KMS-11 (cell line): ENCODE results near the gene SYT7.

Source experiments
- H2AFZ ChIP-seq: fragments of 200-600 bp; sonication (generic); 2 replicates; pipeline ENCODE4 v1.6.1; 2016; ENCODE audit warnings: antibody characterized with exemption, mixed run types, low read depth
- H3K27ac ChIP-seq: fragments of 200-600 bp; sonication (generic); 2 replicates; pipeline ENCODE4 v1.6.1; 2016; ENCODE audit warnings: mild to moderate bottlenecking, mixed run types
- H3K27me3 ChIP-seq: fragments of 200-600 bp; sonication (generic); 2 replicates; pipeline ENCODE4 v1.6.1; 2017; ENCODE audit warnings: mild to moderate bottlenecking, low read depth, mixed run types, moderate library complexity; ENCODE audit not compliant: insufficient read depth
- H3K36me3 ChIP-seq: fragments of 200-600 bp; sonication (generic); 2 replicates; pipeline ENCODE4 v1.6.1; 2017; ENCODE audit warnings: mild to moderate bottlenecking, mixed run types; ENCODE audit not compliant: insufficient read depth
- H3K4me1 ChIP-seq: fragments of 200-600 bp; sonication (generic); 2 replicates; pipeline ENCODE4 v1.6.1; 2016; ENCODE audit warnings: mild to moderate bottlenecking, low read depth, mixed run types; ENCODE audit not compliant: poor library complexity, severe bottlenecking
- H3K4me2 ChIP-seq: fragments of 200-600 bp; sonication (generic); 2 replicates; pipeline ENCODE4 v1.7.0; 2016; ENCODE audit warnings: mild to moderate bottlenecking, mixed run types
- H3K4me3 ChIP-seq: fragments of 200-600 bp; sonication (generic); IDR thresholded peaks from 2 replicates; pipeline ENCODE4 v1.6.1; 2017; ENCODE audit warnings: low read depth, low read length, mixed read lengths; ENCODE audit not compliant: insufficient read depth
- H3K79me2 ChIP-seq: fragments of 200-600 bp; sonication (generic); 2 replicates; pipeline ENCODE4 v1.6.1; 2016; ENCODE audit warnings: low read depth, mixed run types; ENCODE audit not compliant: insufficient read depth
- H3K9ac ChIP-seq: fragments of 200-600 bp; sonication (generic); 2 replicates; pipeline ENCODE4 v1.6.1; 2016; ENCODE audit warnings: mild to moderate bottlenecking, mixed run types
- H4K20me1 ChIP-seq: fragments of 200-600 bp; sonication (generic); 2 replicates; pipeline ENCODE4 v1.6.1; 2016; ENCODE audit warnings: mild to moderate bottlenecking, mixed run types; ENCODE audit not compliant: insufficient read depth
- TF ChIP-seq, protein P1 (sequence below): fragments of 200-600 bp; sonication (generic); conservative IDR thresholded peaks from 2 replicates; pipeline ENCODE4 v1.6.1; 2017; ENCODE audit warnings: low read depth, mild to moderate bottlenecking, antibody characterized with exemption, low read length, moderate library complexity, mixed read lengths

SYT7 gene

DNA sequence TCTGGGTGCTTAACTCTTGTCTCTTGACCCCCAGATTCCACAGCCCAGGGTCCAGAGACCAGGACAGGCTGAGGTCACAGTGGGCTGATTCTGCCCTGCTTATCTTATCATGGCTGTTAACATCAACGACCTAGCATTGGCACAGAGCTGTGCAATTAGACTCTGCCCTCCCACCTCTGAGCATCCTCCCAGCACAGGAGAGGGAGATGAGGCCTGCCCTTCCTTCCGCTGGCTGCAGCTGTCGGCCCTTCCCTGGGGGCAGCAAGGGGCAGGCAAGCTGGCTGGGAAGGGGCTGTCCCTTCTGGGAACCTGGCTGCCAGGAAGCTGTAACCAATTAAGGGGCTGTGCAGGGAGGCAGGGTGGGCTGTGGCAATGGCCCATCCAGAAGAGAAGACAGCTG lies 49.8 kb downstream of the SYT7 start:
- no peak overlapping the region for H2AFZ ChIP-seq
- H3K27me3 ChIP-seq = peaks cover 89% of the 10 kb centered on the region
- no peak overlapping the region for H3K27ac ChIP-seq
- no peak overlapping the region for H3K9ac ChIP-seq
- H3K4me2 ChIP-seq = no peak overlapping the region
- no peaks in the 10 kb centered on the region for H4K20me1 ChIP-seq
- H3K4me3 ChIP-seq = no peak overlapping the region
- no peaks in the 10 kb centered on the region for H3K79me2 ChIP-seq
- TF ChIP-seq, protein P1, sequence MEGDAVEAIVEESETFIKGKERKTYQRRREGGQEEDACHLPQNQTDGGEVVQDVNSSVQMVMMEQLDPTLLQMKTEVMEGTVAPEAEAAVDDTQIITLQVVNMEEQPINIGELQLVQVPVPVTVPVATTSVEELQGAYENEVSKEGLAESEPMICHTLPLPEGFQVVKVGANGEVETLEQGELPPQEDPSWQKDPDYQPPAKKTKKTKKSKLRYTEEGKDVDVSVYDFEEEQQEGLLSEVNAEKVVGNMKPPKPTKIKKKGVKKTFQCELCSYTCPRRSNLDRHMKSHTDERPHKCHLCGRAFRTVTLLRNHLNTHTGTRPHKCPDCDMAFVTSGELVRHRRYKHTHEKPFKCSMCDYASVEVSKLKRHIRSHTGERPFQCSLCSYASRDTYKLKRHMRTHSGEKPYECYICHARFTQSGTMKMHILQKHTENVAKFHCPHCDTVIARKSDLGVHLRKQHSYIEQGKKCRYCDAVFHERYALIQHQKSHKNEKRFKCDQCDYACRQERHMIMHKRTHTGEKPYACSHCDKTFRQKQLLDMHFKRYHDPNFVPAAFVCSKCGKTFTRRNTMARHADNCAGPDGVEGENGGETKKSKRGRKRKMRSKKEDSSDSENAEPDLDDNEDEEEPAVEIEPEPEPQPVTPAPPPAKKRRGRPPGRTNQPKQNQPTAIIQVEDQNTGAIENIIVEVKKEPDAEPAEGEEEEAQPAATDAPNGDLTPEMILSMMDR = no peak
- no peaks in the 10 kb centered on the region for H3K36me3 ChIP-seq
- H3K4me1 ChIP-seq = no peaks in the 10 kb centered on the region

DNA sequence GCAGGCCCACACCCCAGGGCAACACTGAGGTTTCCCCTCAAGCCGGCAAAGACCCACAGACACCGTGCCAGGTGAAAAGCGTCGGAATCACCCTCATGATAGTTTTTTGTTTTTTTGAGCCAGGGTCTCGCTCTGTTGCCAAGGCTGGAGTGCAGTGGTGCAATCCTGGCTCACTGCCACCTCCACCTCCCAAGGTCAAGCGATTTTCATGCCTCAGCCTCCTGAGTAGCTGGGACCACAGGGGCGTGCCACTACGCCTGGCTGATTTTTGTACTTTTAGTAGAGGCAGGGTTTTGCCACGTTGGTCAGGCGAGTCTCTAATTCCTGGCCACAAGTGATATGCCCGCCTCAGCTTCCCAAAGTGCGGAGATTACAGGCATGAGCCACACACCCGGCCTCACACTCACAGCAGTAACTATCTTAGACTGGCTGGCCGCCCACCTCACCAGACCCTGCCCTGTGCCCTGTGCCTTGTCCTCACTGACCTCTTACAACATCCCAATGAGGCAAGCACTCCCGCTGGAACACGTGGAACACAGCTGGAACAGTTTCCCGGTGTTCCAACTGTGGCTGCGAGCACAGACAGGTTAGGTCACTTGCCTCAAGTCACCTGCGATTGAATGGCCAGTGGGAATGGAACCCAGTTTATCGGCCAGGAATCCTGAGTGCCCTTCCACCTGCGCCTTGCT lies 51.2 kb downstream of the SYT7 start:
- Histone ChIP-seq H3K36me3 (no peaks in the 10 kb centered on the region), H3K4me1 (no peaks in the 10 kb centered on the region), H3K4me3 (no peak overlapping the region), H3K4me2 (no peak overlapping the region), H4K20me1 (no peaks in the 10 kb centered on the region), H3K79me2 (no peaks in the 10 kb centered on the region), H3K27me3 (peaks cover 91% of the 10 kb centered on the region), H3K27ac (no peak overlapping the region), H3K9ac (no peak overlapping the region), H2AFZ (no peak overlapping the region)
- TF ChIP-seq, protein P1 = no peak

DNA sequence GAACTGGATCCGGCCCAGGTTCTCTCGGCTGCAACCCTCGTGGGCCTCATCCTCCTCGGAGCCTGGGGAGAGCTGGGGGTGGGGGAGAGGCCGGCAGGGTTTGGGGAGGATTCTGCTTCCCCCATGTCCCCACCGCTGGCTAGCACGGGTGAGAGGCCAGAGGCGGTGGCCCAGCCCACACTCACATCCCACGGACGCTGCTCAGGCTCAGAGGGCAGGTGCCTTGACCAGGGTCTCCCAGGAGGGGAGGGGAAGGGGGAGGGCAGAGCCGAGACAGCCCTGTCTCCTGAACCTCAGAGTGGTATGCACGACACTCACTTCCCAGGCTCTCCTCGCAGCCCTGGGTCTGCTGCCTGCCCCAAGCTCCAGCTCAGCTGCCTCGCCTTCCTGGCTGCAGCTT lies 52.8 kb downstream of the SYT7 start:
- Histone ChIP-seq H3K36me3 (no peaks in the 10 kb centered on the region), H2AFZ (no peak overlapping the region), H3K4me2 (no peak overlapping the region), H3K4me1 (no peaks in the 10 kb centered on the region), H3K9ac (no peak overlapping the region), H4K20me1 (no peaks in the 10 kb centered on the region), H3K27ac (no peak overlapping the region), H3K27me3 (peaks cover 92% of the 10 kb centered on the region), H3K4me3 (no peak overlapping the region), H3K79me2 (no peaks in the 10 kb centered on the region)
- TF ChIP-seq, protein P1 = no peak

DNA sequence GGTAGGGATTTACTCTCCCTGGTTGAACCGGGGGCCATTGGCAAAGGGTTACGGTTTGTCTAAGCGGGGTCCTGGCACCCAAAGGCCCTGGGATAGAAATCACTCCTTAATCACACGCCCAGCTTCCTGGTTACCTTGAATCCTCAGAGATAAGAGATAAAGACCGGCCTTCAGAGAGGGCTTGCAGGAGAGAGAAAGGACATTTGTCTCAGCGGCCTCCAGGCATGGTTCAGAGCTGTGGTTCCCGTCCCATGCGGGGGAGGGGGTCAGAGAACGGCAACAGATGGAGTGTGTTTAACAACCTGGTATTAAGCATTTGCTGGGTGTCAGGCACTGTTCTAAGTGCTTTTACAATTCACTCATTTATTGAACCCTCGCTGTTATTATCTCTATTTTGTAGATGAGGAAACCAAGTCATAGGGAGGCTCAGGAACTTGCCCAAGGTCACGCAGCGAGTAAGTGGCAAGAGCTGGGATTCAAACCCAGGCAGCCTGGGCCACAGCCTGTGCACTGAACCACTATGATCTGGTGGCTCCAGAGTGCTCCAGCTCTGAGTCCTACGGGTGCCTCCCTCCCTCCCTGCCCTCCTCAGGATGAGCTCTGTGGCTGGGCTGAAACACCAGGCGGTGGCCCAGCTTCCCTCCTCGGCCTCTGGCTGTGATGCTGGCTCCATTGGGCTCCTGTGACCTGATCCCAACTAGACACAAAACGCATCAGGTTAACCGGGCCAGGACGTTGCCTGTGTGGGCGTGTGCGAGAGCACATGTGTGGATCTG lies 53.7 kb downstream of the SYT7 start:
- H3K27me3 ChIP-seq = peaks cover 93% of the 10 kb centered on the region
- no peak overlapping the region for H3K4me3 ChIP-seq
- no peak overlapping the region for H3K4me2 ChIP-seq
- no peak overlapping the region for H3K27ac ChIP-seq
- no peaks in the 10 kb centered on the region for H3K36me3 ChIP-seq
- TF ChIP-seq, protein P1 = no peak
- H3K79me2 ChIP-seq = no peaks in the 10 kb centered on the region
- no peak overlapping the region for H2AFZ ChIP-seq
- no peak overlapping the region for H3K9ac ChIP-seq
- H4K20me1 ChIP-seq = no peaks in the 10 kb centered on the region
- no peaks in the 10 kb centered on the region for H3K4me1 ChIP-seq
